Esophagus muscularis mucosa (tissue), 3 donors: Measurements from ENCODE around the gene MIGA2.

Experiments used
- EP300 ChIP-seq: sonication (generic); formaldehyde crosslinking; IDR thresholded peaks from one replicate; pipeline ENCODE4 v1.6.1; 2017; ENCODE audit warnings: antibody characterized with exemption
- POLR2A ChIP-seq: fragments of 450-650 bp; IDR thresholded peaks from one replicate; pipeline ENCODE4 v1.6.1; 2017; ENCODE audit warnings: antibody characterized with exemption, moderate library complexity, mild to moderate bottlenecking, low read depth
- POLR2AphosphoS5 ChIP-seq, 2 donors: sonication (generic); formaldehyde crosslinking; IDR thresholded peaks; one replicate each; pipeline ENCODE4 v1.6.1; 2017; ENCODE audit warnings: antibody characterized with exemption in 2 of 2

GRCh38 chr9:129068110-129068509 lies 31.7 kb downstream of the MIGA2 start:
- TF ChIP-seq POLR2A, result no peak
- no peak for TF ChIP-seq EP300
- no peak for TF ChIP-seq POLR2AphosphoS5 (IDR thresholded peaks at IDR 0.05)
